Cardiac septum (tissue), 1 donor: ENCODE data around the gene PALS1. TPM values are rescaled to one million over a fixed set of nuclear protein-coding genes. Genes with fewer than 3 reads are reported as not detected.

Experiments used
- total RNA-seq: library from RNA; stranded (reverse); fragmentation: NEBNext Ultra II Directional; extraction: Animal tissue kit (Norgen Biotek cat#: 25700); gene quantifications from one replicate; pipeline ENCODE4 v1.2.1, GENCODE V29; 2021
- donor health status: DM: no; HTN: no; CAD: no.

The PALS1 gene
- total RNA-seq, 1 donor from 2014 or later: 11.5 TPM

Other genes starting within 250 kb of the PALS1 start
- gene GARIN2, start 52.0 kb upstream of the PALS1 start, total RNA-seq: not detected
- gene ATP6V1D, start 118.4 kb downstream of the PALS1 start, total RNA-seq: 178 TPM
- 89.8 TPM for gene EIF2S1, start 118.9 kb downstream of the PALS1 start, total RNA-seq
- 0.40 TPM for gene PLEK2, start 170.7 kb downstream of the PALS1 start, total RNA-seq
- 1.6 TPM for gene TMEM229B, start 247.3 kb downstream of the PALS1 start, total RNA-seq